LNCaP clone FGC (cell line): Measurements from ENCODE around the gene ST6GALNAC4.

ENCODE experiments used
- DNase-seq: peaks from one replicate; pipeline ENCODE4 v3.0.0-alpha.2; 2011; ENCODE audit warnings: low read depth
- H3K4me3 ChIP-seq: 2 replicates; pipeline ENCODE4 v1.5.1; 2011; ENCODE audit warnings: mild to moderate bottlenecking, low read depth, low read length, control low read depth
- TF ChIP-seq, protein P1 (sequence below): IDR thresholded peaks from 2 replicates; pipeline ENCODE4 v1.5.1; 2012; ENCODE audit warnings: mild to moderate bottlenecking; ENCODE audit not compliant: control insufficient read depth, insufficient read depth; ENCODE audit errors: extremely low read depth

Gene ST6GALNAC4

DNA sequence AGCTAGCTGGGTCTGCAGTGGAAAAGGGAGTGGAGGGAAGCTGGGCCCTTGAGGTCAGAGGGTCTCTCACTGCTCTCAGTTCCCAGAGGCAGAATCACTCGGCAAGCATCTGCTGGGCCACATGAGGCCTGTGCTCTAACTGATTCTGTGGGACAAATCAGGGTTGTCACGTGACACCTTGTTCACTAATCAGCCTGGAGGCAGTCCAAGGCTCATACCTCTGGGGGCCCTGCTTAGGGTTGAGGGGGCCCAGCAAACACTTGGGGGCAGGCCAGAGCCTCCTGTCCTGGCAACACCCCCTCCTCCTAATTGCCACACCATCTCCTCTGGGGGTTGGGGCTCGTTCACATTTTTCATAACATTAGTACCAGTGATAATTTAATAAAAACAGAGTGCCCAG is 29.9 kb upstream of the ST6GALNAC4 start:
- no peak overlapping the region for H3K4me3 ChIP-seq
- DNase-seq = no peak
- TF ChIP-seq, protein P1, sequence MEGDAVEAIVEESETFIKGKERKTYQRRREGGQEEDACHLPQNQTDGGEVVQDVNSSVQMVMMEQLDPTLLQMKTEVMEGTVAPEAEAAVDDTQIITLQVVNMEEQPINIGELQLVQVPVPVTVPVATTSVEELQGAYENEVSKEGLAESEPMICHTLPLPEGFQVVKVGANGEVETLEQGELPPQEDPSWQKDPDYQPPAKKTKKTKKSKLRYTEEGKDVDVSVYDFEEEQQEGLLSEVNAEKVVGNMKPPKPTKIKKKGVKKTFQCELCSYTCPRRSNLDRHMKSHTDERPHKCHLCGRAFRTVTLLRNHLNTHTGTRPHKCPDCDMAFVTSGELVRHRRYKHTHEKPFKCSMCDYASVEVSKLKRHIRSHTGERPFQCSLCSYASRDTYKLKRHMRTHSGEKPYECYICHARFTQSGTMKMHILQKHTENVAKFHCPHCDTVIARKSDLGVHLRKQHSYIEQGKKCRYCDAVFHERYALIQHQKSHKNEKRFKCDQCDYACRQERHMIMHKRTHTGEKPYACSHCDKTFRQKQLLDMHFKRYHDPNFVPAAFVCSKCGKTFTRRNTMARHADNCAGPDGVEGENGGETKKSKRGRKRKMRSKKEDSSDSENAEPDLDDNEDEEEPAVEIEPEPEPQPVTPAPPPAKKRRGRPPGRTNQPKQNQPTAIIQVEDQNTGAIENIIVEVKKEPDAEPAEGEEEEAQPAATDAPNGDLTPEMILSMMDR = no peak

DNA sequence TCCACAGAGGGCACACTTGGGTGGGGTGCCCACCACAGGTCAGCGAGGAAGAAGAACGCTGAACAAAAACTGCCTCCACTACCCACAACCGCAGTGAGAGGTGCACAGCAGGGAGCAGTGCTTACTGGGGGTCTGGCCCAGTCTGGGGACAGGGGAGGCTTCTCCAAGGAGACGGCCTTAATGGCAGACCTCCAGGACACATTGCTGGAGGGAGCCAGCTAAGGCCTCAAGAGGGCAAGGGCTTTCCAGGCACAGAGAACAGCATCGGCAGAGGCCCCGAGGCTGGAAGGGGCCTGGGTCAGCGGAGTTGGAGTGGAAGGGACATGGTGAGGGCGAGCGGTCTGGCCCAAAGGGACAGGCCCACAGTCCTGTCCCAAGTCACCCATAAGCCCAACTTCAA is 29.1 kb upstream of the ST6GALNAC4 start:
- no peak overlapping the region for H3K4me3 ChIP-seq
- TF ChIP-seq, protein P1 = no peak
- no peak for DNase-seq

- DNase-seq = no peak
- TF ChIP-seq, protein P1 = no peak
- no peak overlapping the region for H3K4me3 ChIP-seq
Observed at GRCh38 chr9:127945338-127945737, 28.5 kb upstream of the ST6GALNAC4 start.

DNA sequence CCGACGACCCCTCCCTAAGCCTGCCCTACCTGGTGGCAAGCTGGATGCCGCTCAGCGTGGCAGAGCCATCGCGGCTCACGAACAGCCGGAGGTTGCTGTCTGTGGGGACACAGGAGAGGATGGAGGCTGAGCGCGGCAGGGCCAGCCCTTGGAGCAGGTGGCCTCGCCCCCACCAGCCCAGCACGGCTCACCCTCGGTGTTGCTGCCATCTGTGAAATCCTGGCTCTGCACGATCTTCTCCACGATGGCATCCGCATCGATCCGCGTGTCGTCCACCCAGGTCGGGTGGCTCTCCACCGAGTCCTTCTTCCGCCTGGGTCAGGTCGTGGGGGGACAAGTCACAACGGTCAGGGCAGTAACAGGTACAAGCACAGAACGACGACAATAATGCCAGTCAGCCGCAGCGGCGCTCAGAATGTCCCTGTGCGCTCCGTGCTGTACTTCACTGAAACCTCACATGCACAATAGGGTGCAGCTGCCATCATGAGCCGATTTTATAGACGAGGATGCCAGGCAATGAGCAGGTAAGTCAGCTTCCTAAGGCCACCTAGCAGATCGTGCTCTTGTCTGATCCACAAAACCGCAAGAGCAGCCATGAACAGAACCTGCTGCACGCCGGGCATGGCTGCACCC is 27.9 kb upstream of the ST6GALNAC4 start:
- no peak for DNase-seq
- no peak overlapping the region for H3K4me3 ChIP-seq
- TF ChIP-seq, protein P1 = no peak

- TF ChIP-seq, protein P1 = peak; percentile 97
- no peak for DNase-seq
- H3K4me3 ChIP-seq = no peak overlapping the region
Observed at GRCh38 chr9:127943731-127944144, 26.9 kb upstream of the ST6GALNAC4 start.

DNA sequence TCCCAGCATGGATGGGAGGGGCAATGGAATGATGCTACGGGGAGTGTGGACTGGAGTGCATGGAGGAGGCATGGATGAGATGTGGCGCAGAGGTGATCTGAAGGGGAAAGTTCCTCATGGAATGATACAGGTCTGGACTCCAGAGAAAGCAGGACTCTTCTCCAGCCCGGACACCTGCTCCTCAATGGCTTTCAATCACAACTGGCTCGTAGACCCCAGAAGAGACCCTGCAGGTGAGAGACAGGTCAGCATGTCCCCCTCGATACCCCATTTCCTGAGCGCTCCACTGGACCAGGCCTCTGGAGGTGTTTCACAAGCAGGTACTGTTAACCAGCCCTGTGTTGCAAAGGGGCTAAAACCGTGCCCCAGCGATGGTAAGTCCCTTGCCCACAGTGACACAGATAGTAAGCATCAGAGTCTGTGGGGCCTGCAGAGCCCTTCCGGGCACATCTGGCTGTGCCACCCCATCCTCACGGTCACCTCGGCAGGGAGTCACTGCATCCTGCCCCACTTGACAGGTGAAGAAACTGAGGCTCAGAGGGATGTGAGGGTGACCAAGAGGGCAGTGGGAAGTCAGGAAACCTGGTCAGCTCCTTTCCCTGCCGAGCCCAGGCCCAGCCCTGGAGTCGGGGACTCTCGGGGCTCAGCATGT is 26.3 kb upstream of the ST6GALNAC4 start:
- no peak overlapping the region for H3K4me3 ChIP-seq
- no peak for DNase-seq
- TF ChIP-seq, protein P1 = no peak

GRCh38 chr9:127942216-127943010 is 25.6 kb upstream of the ST6GALNAC4 start:
- TF ChIP-seq, protein P1 = peak; percentile 91
- no peak overlapping the region for H3K4me3 ChIP-seq
- DNase-seq = no peak
